Stimulated activated CD4-positive, alpha-beta T cell treated with anti-CD3 and anti-CD28 coated beads, Interleukin-2, amount 100 ng/mL, for 4 hours (primary cell): ENCODE results near the gene CYP2C19.
"Not testable (repeated sequence)": the region's sequence is repeated elsewhere in the genome, so short reads cannot be mapped to it uniquely, and the experiment has no call there.

Experiments used
- DNase-seq: peaks from one replicate; pipeline ENCODE4 v3.0.0-alpha.2; 2020; ENCODE audit warnings: low read depth

The CYP2C19 gene

GRCh38 chr10:94889123-94889522, 126.6 kb downstream of the CYP2C19 start:
- no peak for DNase-seq

DNA sequence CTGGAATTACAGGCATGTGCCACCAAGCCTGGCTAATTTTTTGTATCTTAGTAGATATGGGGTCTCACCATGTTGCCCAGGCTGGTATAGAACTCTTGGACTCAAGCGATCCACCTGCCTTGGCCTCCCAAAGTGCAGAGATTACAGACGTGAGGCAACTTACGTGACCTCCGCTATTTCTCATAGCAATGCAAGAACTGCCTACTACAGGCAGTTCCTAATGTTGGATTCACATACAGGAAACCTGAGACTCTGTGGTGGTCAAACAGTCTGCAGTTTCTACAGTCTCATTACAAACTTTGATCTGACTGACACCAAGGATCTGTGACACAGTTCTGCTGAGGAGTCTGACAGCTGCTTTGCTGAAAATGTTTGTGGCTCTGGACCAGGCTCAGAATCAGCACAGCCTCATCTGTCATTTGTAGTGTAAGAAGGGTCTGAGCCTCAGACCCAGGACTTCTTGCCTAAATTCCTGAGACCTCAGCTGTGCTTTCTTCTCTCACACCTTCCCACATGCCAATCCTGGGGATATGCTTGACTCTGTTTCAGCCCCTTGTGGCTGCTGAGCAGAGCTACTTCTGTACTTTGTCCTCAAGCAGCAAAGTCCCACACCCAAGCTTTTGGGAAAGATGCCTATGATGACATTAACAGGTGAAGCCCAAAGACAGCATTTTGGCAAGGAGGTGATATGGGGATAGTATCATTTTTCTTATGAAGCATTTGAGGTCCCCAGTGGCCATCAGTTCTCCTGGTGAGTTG, 128.0 kb downstream of the CYP2C19 start:
- DNase-seq = no peak

- not testable (repeated sequence) for DNase-seq
Measured at GRCh38 chr10:94898414-94898813, 135.9 kb downstream of the CYP2C19 start.

GRCh38 chr10:94902080-94902479, 139.6 kb downstream of the CYP2C19 start:
- no peak for DNase-seq

DNA sequence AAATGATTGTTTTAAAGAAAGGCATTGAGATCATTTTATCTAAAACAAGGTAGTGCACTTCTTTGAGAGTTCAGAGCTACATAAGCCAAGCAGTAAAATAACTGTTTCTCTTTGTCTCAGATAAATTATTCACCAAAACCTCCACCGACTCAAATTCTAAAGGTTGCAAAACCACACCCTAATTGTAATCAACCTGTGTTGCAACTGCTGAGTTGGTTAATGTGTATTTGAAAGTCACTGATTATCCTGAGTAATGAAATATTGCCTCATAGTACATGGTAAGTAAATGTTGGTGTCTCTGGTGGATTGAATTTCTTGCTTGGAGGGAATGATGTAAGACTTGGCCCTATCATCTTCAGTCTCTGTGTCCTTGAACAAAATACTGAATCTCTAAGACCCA, 140.1 kb downstream of the CYP2C19 start:
- DNase-seq = no peak
